ENCODE data around the gene ATG4B. TPM values are rescaled to one million over a fixed set of nuclear protein-coding genes. Genes with fewer than 3 reads are reported as not detected.

ATG4B gene
- total RNA-seq, 1 donor from 2014 or later: 142 TPM

- no peak overlapping the region for H3K27ac Mint-ChIP-seq
- H3K36me3 Mint-ChIP-seq (ENCODE audit: insufficient read depth): peaks cover 48% of the 10 kb centered on the region
Observed at GRCh38 chr2:241722896-241723454, 85.5 kb downstream of the ATG4B start.

More at GRCh38 chr2:241722896-241723454, 85.5 kb downstream of the ATG4B start:
- H3K9me3 Mint-ChIP-seq (ENCODE audit: low read depth): peaks cover 3% of the 10 kb centered on the region
- DNase-seq (ENCODE audit: low spot score, unreplicated experiment): no peak
- H3K27me3 Mint-ChIP-seq: no peaks in the 10 kb centered on the region
- TF ChIP-seq, protein P1, sequence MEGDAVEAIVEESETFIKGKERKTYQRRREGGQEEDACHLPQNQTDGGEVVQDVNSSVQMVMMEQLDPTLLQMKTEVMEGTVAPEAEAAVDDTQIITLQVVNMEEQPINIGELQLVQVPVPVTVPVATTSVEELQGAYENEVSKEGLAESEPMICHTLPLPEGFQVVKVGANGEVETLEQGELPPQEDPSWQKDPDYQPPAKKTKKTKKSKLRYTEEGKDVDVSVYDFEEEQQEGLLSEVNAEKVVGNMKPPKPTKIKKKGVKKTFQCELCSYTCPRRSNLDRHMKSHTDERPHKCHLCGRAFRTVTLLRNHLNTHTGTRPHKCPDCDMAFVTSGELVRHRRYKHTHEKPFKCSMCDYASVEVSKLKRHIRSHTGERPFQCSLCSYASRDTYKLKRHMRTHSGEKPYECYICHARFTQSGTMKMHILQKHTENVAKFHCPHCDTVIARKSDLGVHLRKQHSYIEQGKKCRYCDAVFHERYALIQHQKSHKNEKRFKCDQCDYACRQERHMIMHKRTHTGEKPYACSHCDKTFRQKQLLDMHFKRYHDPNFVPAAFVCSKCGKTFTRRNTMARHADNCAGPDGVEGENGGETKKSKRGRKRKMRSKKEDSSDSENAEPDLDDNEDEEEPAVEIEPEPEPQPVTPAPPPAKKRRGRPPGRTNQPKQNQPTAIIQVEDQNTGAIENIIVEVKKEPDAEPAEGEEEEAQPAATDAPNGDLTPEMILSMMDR (IDR thresholded peaks at IDR 0.05; ENCODE audit: unreplicated experiment): no peak
- no peak overlapping the region for H3K4me3 Mint-ChIP-seq (ENCODE audit: low read depth)
- H3K4me1 Mint-ChIP-seq (ENCODE audit: low read depth): no peaks in the 10 kb centered on the region

Other genes starting within 250 kb of the ATG4B start
- gene STK25, start 129.1 kb upstream of the ATG4B start, total RNA-seq: 217 and 226 TPM in 2 replicates
- gene BOK, start 78.9 kb upstream of the ATG4B start, total RNA-seq: 8.0 and 10.2 TPM in 2 replicates
- gene THAP4, start 535 bp upstream of the ATG4B start, total RNA-seq: 55.8 and 61.0 TPM in 2 replicates
- 51.4 and 54.4 TPM in 2 replicates for gene DTYMK, start 49.1 kb downstream of the ATG4B start, total RNA-seq
- gene ING5, start 64.3 kb downstream of the ATG4B start, total RNA-seq: 57.8 and 65.9 TPM in 2 replicates
- 28.8 and 34.8 TPM in 2 replicates for gene D2HGDH, start 96.9 kb downstream of the ATG4B start, total RNA-seq
- gene GAL3ST2, start 139.1 kb downstream of the ATG4B start, total RNA-seq: 0.51 and 0.84 TPM in 2 replicates
- gene NEU4, start 171.5 kb downstream of the ATG4B start, total RNA-seq: 1.3 and 1.4 TPM in 2 replicates
- gene PDCD1, start 221.2 kb downstream of the ATG4B start, total RNA-seq: not detected in 2 replicates
- not detected in 2 replicates for gene RTP5, start 232.0 kb downstream of the ATG4B start, total RNA-seq